Esophagus squamous epithelium (tissue), 4 donors: Measurements from ENCODE around the gene ZBED6.

ENCODE experiments used
- CTCF ChIP-seq, 6 experiments: fragments of 450-650 bp in 4 of 6; fragments of 200-600 bp in 2 of 6; sonication (generic) in 2 of 6; IDR thresholded peaks; one replicate each; pipeline ENCODE4 v1.5.1; 2016 to 2019; ENCODE audit warnings: antibody characterized with exemption in 6 of 6, mild to moderate bottlenecking in 4 of 6, moderate library complexity in 4 of 6
- POLR2A ChIP-seq, 4 donors: fragments of 450-650 bp; IDR thresholded peaks; one replicate each; pipeline ENCODE4 v1.6.1; 2017; ENCODE audit warnings: antibody characterized with exemption in 4 of 4, mild to moderate bottlenecking in 4 of 4, moderate library complexity in 3 of 4

DNA sequence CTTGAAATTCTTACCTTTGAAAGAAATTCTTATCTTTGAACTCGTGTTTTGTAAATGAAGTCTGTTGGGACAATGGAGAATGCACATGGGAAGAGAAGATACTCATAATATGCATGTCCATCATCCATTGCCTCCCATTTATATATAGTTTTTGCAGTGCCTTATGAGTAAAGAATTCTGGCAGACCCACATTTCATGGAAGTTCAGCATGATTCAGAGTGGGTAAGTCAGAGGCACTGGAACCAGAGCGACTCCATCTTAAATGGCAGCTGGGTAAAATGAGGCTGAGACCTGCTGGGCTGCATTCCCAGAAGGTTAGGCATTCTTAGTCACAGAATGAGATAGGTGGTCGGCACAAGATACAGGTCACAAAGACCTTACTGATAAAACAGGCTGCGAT lies 16.6 kb upstream of the ZBED6 start:
- no peak for TF ChIP-seq CTCF (IDR thresholded peaks at IDR 0.05)
- no peak for TF ChIP-seq POLR2A (IDR thresholded peaks at IDR 0.05)
